Measurements from ENCODE around the gene TBL1X. TPM values are rescaled to one million over a fixed set of nuclear protein-coding genes. Genes with fewer than 3 reads are reported as not detected.

Gene TBL1X
- total and polyA plus RNA-seq, 2 donors (not counting 1 experiment from before 2014, with no cell fraction given) = 8.8 to 65.1 TPM

- WGBS (ENCODE audit: insufficient coverage) = 100% methylated on average over 11 of the region's 27 CpGs
- POLR2A ChIA-PET = no interaction called here
- TF ChIP-seq CTCF (IDR thresholded peaks at IDR 0.05) (no peak), EZH2 (IDR thresholded peaks at IDR 0.05; ENCODE audit: borderline replicate concordance, insufficient read depth, low read depth, low read length, poor library complexity, severe bottlenecking) (no peak)
- H3K79me2 ChIP-seq (ENCODE audit: control insufficient read depth, insufficient read depth, low read length) = no peaks in the 10 kb centered on the region
- no peaks in the 10 kb centered on the region for H3K4me1 ChIP-seq (ENCODE audit: control insufficient read depth in 2 of 2, insufficient read depth in 2 of 2, low read length in 2 of 2)
- no peaks in the 10 kb centered on the region for H4K20me1 ChIP-seq (ENCODE audit: control insufficient read depth, insufficient read depth, low read length, poor library complexity, severe bottlenecking)
- H3K4me2 ChIP-seq (replicated peaks; ENCODE audit: low read depth, low read length, poor library complexity, severe bottlenecking) = no peak overlapping the region
- no peaks in the 10 kb centered on the region for H3K9me3 ChIP-seq (ENCODE audit: control extremely low read depth in 1 of 3, control insufficient read depth in 2 of 3, insufficient read depth in 1 of 3, low read length in 2 of 3)
- H3K4me3 ChIP-seq (ENCODE audit: control extremely low read depth in 1 of 5, extremely low read depth in 1 of 5, insufficient read depth in 1 of 5, low read depth in 2 of 5, low read length in 4 of 5) = no peak overlapping the region
- H3K4me3 Mint-ChIP-seq = no peak overlapping the region
- ATAC-seq (ENCODE audit: low read depth) (no peak), DNase-seq (no peak)
- H3K27ac ChIP-seq (ENCODE audit: low read length in 2 of 2) = no peak overlapping the region
- H3K27me3 ChIP-seq (replicated peaks in 1 of 4; ENCODE audit: control extremely low read depth in 1 of 4, control insufficient read depth in 3 of 4, insufficient read depth in 4 of 4, low read length in 3 of 4) = no peaks in the 10 kb centered on the region
- no peaks in the 10 kb centered on the region for H3K9me3 Mint-ChIP-seq (ENCODE audit: insufficient read depth)
- H2AFZ ChIP-seq (ENCODE audit: insufficient read depth, low read depth, low read length, poor library complexity, severe bottlenecking) = no peak overlapping the region
- no peaks in the 10 kb centered on the region for H3K27me3 Mint-ChIP-seq
- CTCF ChIA-PET = no interaction called here
- H3K4me1 Mint-ChIP-seq = no peaks in the 10 kb centered on the region
- H3K36me3 ChIP-seq (replicated peaks in 1 of 2; ENCODE audit: control extremely low read depth in 1 of 2, control insufficient read depth in 1 of 2, extremely low read depth in 1 of 2, insufficient read depth in 2 of 2, low read length in 1 of 2) = peaks cover 0 to 31% of the 10 kb centered on the region in 2 experiments
- intact Hi-C loops (cut with micrococcal nuclease) = no loop called here
- no peak overlapping the region for H3K9ac ChIP-seq (ENCODE audit: low read length)
- H3K27ac Mint-ChIP-seq = no peak overlapping the region
These were observed 223.0 kb downstream of the TBL1X start for GRCh38 chrX:9687899-9688298.

GRCh38 chrX:9688833-9689232, 224.0 kb downstream of the TBL1X start:
- DNase-seq (no peak), ATAC-seq (ENCODE audit: low read depth) (no peak)
- CTCF ChIA-PET = no interaction called here
- H3K36me3 ChIP-seq (replicated peaks in 1 of 2; ENCODE audit: control extremely low read depth in 1 of 2, control insufficient read depth in 1 of 2, extremely low read depth in 1 of 2, insufficient read depth in 2 of 2, low read length in 1 of 2) = peaks cover 0 to 39% of the 10 kb centered on the region in 2 experiments
- WGBS (ENCODE audit: insufficient coverage) = 96% methylated on average over 12 of the region's 24 CpGs
- POLR2A ChIA-PET = no interaction called here
- no peak overlapping the region for H3K27ac Mint-ChIP-seq
- H3K9me3 ChIP-seq (ENCODE audit: control extremely low read depth in 1 of 3, control insufficient read depth in 2 of 3, insufficient read depth in 1 of 3, low read length in 2 of 3) = no peaks in the 10 kb centered on the region
- H3K9ac ChIP-seq (ENCODE audit: low read length) = no peak overlapping the region
- H3K27me3 ChIP-seq (replicated peaks in 1 of 4; ENCODE audit: control extremely low read depth in 1 of 4, control insufficient read depth in 3 of 4, insufficient read depth in 4 of 4, low read length in 3 of 4) = no peaks in the 10 kb centered on the region
- H3K27me3 Mint-ChIP-seq = no peaks in the 10 kb centered on the region
- H3K4me1 ChIP-seq (ENCODE audit: control insufficient read depth in 2 of 2, insufficient read depth in 2 of 2, low read length in 2 of 2) = no peaks in the 10 kb centered on the region
- no peaks in the 10 kb centered on the region for H4K20me1 ChIP-seq (ENCODE audit: control insufficient read depth, insufficient read depth, low read length, poor library complexity, severe bottlenecking)
- no peak overlapping the region for H3K27ac ChIP-seq (ENCODE audit: low read length in 2 of 2)
- no peak overlapping the region for H2AFZ ChIP-seq (ENCODE audit: insufficient read depth, low read depth, low read length, poor library complexity, severe bottlenecking)
- no peaks in the 10 kb centered on the region for H3K79me2 ChIP-seq (ENCODE audit: control insufficient read depth, insufficient read depth, low read length)
- H3K9me3 Mint-ChIP-seq (ENCODE audit: insufficient read depth) = no peaks in the 10 kb centered on the region
- H3K4me2 ChIP-seq (replicated peaks; ENCODE audit: low read depth, low read length, poor library complexity, severe bottlenecking) = no peak overlapping the region
- no peaks in the 10 kb centered on the region for H3K4me1 Mint-ChIP-seq
- no peak overlapping the region for H3K4me3 Mint-ChIP-seq
- intact Hi-C loops (cut with micrococcal nuclease) = no loop called here
- H3K4me3 ChIP-seq (ENCODE audit: control extremely low read depth in 1 of 5, extremely low read depth in 1 of 5, insufficient read depth in 1 of 5, low read depth in 2 of 5, low read length in 4 of 5) = no peak overlapping the region
- TF ChIP-seq EZH2 (IDR thresholded peaks at IDR 0.05; ENCODE audit: borderline replicate concordance, insufficient read depth, low read depth, low read length, poor library complexity, severe bottlenecking) = no peak
- TF ChIP-seq CTCF (IDR thresholded peaks at IDR 0.05) = no peak

Measured in B cell (primary cell).